ENCODE measurements around the gene KDM6B. TPM values are rescaled to one million over a fixed set of nuclear protein-coding genes. Genes with fewer than 3 reads are reported as not detected.
A peak's percentile ranks its signal among the peaks of the same experiment; 100 is the strongest.

Gene KDM6B
- total and polyA plus RNA-seq, 5 donors from 2014 or later = 0.30 to 255 (median 0.53) TPM

DNA sequence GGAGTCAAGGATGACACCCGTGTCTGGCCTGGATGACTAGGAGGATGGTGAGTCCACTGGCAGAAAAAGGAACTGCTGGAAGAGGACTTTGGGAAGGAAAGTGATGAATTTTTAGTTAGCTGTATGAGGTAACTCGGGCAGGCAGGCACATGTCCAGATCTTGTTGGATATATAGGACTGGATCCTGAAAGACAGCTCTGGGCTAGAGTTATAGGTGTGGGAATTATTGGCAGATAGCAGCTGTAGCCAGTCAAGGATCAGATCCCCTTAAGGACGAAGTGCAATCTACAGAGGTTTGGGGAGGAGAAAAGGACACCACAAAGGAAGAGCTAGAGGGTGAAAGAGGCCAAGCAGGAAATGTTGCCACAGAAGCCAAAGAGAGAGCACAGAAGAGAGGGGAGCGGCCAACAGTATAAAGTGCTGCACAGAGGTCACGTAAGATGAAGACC is 33.9 kb downstream of the KDM6B start:
- Histone ChIP-seq H3K4me1 (ENCODE audit: control insufficient read depth, insufficient read depth, low read length, poor library complexity, severe bottlenecking) (peaks cover 16% of the 10 kb centered on the region), H3K36me3 (ENCODE audit: control insufficient read depth, insufficient read depth, low read length) (no peaks in the 10 kb centered on the region), H3K27ac (ENCODE audit: insufficient read depth, low read length, poor library complexity, severe bottlenecking) (no peak overlapping the region), H3K4me3 (ENCODE audit: low read depth, low read length) (peak overlapping the region; percentile 17), H3K27me3 (ENCODE audit: control insufficient read depth, insufficient read depth, low read length) (no peaks in the 10 kb centered on the region), H3K9me3 (ENCODE audit: control insufficient read depth in 2 of 2, low read length in 2 of 2) (no peaks in the 10 kb centered on the region)
- H3K27me3 Mint-ChIP-seq = no peaks in the 10 kb centered on the region
- DNase-seq (peak in 1 of 3 donors; percentile 44), ATAC-seq (ENCODE audit: low read depth in 2 of 2) (peak; percentile 58 to 71)
- H3K36me3 Mint-ChIP-seq = peaks cover 19% of the 10 kb centered on the region
- peak overlapping the region; percentile 45 to 85 (median 81) for H3K27ac Mint-ChIP-seq
- H3K9me3 Mint-ChIP-seq = no peaks in the 10 kb centered on the region
- H3K4me1 Mint-ChIP-seq = peaks cover 14 to 37% (median 18%) of the 10 kb centered on the region in 4 donors
- peak overlapping the region; percentile 36 to 74 (median 56) for H3K4me3 Mint-ChIP-seq

DNA sequence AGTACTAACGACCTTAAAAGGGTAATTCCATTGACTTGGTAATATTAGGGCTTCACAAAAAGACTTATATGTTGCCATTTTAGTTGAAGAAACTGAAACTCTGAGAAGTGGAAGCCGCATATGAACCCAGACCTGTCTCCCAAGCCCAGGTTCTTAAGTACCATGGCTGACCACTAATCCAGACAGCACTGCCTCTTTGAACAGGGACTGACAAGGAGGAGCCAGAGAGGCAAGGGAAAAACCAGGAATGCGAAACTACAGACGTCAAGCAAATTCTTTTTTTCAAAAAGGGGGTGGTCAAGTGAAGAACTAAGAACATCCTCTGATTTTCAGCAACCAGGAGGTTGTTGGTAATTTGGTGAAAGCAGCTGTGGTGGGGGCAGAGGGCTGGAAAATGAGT is 39.0 kb downstream of the KDM6B start:
- Histone ChIP-seq H3K4me1 (ENCODE audit: control insufficient read depth, insufficient read depth, low read length, poor library complexity, severe bottlenecking) (peaks cover 9% of the 10 kb centered on the region), H3K4me3 (ENCODE audit: low read depth, low read length) (no peak overlapping the region), H3K36me3 (ENCODE audit: control insufficient read depth, insufficient read depth, low read length) (peaks cover 6% of the 10 kb centered on the region), H3K9me3 (ENCODE audit: control insufficient read depth in 2 of 2, low read length in 2 of 2) (no peaks in the 10 kb centered on the region), H3K27me3 (ENCODE audit: control insufficient read depth, insufficient read depth, low read length) (no peaks in the 10 kb centered on the region), H3K27ac (ENCODE audit: insufficient read depth, low read length, poor library complexity, severe bottlenecking) (no peak overlapping the region)
- no peak for DNase-seq
- H3K4me1 Mint-ChIP-seq = peaks cover 18 to 34% (median 27%) of the 10 kb centered on the region in 4 donors
- ATAC-seq (ENCODE audit: low read depth in 2 of 2) = no peak
- no peaks in the 10 kb centered on the region for H3K9me3 Mint-ChIP-seq
- no peaks in the 10 kb centered on the region for H3K27me3 Mint-ChIP-seq
- H3K4me3 Mint-ChIP-seq = no peak overlapping the region
- peak overlapping the region in 1 of 3 donors; percentile 40 for H3K27ac Mint-ChIP-seq
- H3K36me3 Mint-ChIP-seq = peaks cover 7% of the 10 kb centered on the region

DNA sequence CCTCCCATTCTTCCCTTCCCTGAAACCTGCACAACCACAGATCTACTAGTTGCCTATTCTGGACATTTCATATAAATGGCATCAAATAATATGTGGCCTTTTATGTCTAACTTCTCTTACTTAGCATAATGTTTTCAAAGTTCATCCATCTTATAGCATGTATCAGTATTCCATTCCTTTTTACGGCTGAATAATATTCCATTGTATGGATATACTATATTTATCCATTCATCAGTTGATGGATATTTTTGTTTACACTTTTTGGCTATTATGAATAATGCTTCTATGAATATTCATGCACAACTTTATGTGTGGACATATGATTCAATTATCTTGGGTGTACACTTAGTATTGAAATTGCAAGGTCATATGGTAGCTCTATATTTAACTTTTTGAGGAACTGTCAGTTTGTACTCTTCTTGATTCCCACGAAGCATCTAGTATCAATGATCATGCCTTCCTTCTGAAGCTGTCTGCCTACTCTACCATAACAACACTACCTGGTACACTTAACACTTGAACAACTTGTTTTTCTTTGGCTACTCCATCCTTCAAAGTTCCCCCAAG is 41.9 kb downstream of the KDM6B start:
- Histone ChIP-seq H3K27me3 (ENCODE audit: control insufficient read depth, insufficient read depth, low read length) (no peaks in the 10 kb centered on the region), H3K27ac (ENCODE audit: insufficient read depth, low read length, poor library complexity, severe bottlenecking) (no peak overlapping the region), H3K36me3 (ENCODE audit: control insufficient read depth, insufficient read depth, low read length) (peaks cover 20% of the 10 kb centered on the region), H3K9me3 (ENCODE audit: control insufficient read depth in 2 of 2, low read length in 2 of 2) (no peaks in the 10 kb centered on the region), H3K4me3 (ENCODE audit: low read depth, low read length) (no peak overlapping the region), H3K4me1 (ENCODE audit: control insufficient read depth, insufficient read depth, low read length, poor library complexity, severe bottlenecking) (peaks cover 9% of the 10 kb centered on the region)
- Mint-ChIP-seq H3K4me1 (peaks cover 13 to 27% (median 19%) of the 10 kb centered on the region in 4 donors), H3K27me3 (no peaks in the 10 kb centered on the region), H3K36me3 (peaks cover 7% of the 10 kb centered on the region), H3K27ac (peak overlapping the region in 2 of 3 donors; percentile 7 to 53), H3K4me3 (peak overlapping the region in 1 of 4 donors; percentile 86), H3K9me3 (no peaks in the 10 kb centered on the region)
- DNase-seq (no peak), ATAC-seq (ENCODE audit: low read depth in 2 of 2) (no peak)

DNA sequence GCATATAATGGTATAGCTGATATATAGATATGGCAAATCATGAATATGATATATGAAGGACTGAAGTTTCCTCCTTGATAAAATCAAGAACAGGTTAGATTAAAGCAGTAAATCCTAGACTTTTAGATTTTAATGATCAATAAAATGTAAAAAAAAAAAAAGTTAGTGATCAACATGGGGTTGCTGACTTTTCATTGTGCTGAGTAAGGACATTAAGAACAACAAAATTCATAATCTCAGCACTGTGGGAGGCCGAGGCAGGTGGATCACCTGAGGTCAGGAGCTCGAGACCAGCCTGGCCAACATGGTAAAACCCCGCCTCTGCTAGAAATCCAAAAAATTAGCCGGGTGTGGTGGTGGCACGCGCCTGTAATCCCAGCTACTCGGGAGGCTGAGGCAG is 44.2 kb downstream of the KDM6B start:
- peaks cover 11 to 21% (median 15%) of the 10 kb centered on the region in 4 donors for H3K4me1 Mint-ChIP-seq
- H3K36me3 ChIP-seq (ENCODE audit: control insufficient read depth, insufficient read depth, low read length) = peaks cover 20% of the 10 kb centered on the region
- no peaks in the 10 kb centered on the region for H3K9me3 Mint-ChIP-seq
- no peaks in the 10 kb centered on the region for H3K27me3 Mint-ChIP-seq
- no peak for DNase-seq
- H3K9me3 ChIP-seq (ENCODE audit: control insufficient read depth in 2 of 2, low read length in 2 of 2) = no peaks in the 10 kb centered on the region
- no peak overlapping the region for H3K4me3 Mint-ChIP-seq
- peaks cover 33% of the 10 kb centered on the region for H3K4me1 ChIP-seq (ENCODE audit: control insufficient read depth, insufficient read depth, low read length, poor library complexity, severe bottlenecking)
- ATAC-seq (ENCODE audit: low read depth in 2 of 2) = no peak
- H3K27me3 ChIP-seq (ENCODE audit: control insufficient read depth, insufficient read depth, low read length) = no peaks in the 10 kb centered on the region
- H3K27ac ChIP-seq (ENCODE audit: insufficient read depth, low read length, poor library complexity, severe bottlenecking) = no peak overlapping the region
- no peak overlapping the region for H3K27ac Mint-ChIP-seq
- H3K36me3 Mint-ChIP-seq = peaks cover 7% of the 10 kb centered on the region
- no peak overlapping the region for H3K4me3 ChIP-seq (ENCODE audit: low read depth, low read length)

DNA sequence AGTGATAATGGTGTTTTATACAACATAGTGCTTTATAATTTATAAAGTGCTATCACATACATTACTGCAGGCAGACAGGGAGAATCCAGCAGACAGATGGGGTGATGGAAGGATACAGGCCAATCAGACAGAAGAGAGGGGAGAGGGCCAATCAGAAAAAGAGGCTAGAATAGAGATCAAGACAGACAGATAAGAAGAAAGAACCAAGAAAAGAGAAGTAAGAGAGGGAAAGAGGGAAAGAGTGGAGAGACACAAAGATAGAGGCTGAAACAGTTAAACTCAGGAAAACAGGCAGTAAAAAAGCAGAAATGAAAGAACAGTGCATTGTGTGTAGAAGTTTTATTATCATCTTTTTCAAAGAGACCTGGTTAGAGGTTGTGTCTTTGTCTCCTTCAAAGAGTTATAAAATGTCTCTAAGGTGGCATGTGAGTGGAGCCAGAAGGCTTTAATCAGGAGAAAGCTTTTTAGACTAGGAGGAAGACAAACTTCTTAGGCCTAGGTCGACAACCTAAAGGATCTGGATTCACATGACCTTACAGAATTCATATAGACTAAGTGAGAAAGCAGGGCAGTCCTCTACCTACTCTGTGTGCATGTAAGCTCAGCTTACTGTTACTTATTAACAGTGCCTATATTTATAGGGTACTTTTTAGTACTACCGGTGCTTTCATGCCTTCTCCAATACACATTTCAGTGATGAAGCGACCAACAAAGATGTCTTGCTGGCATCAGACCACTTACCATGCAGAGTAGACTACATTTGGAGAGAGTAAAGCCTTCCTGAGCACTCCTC is 46.3 kb downstream of the KDM6B start:
- H3K4me1 Mint-ChIP-seq = peaks cover 11 to 13% (median 12%) of the 10 kb centered on the region in 4 donors
- H3K27ac Mint-ChIP-seq = no peak overlapping the region
- no peak overlapping the region for H3K4me3 Mint-ChIP-seq
- Histone ChIP-seq H3K27ac (ENCODE audit: insufficient read depth, low read length, poor library complexity, severe bottlenecking) (peak overlapping the region; percentile 24), H3K9me3 (ENCODE audit: control insufficient read depth in 2 of 2, low read length in 2 of 2) (no peaks in the 10 kb centered on the region), H3K4me3 (ENCODE audit: low read depth, low read length) (peak overlapping the region; percentile 44), H3K4me1 (ENCODE audit: control insufficient read depth, insufficient read depth, low read length, poor library complexity, severe bottlenecking) (peaks cover 41% of the 10 kb centered on the region), H3K36me3 (ENCODE audit: control insufficient read depth, insufficient read depth, low read length) (peaks cover 18% of the 10 kb centered on the region), H3K27me3 (ENCODE audit: control insufficient read depth, insufficient read depth, low read length) (no peaks in the 10 kb centered on the region)
- peaks cover 4% of the 10 kb centered on the region for H3K36me3 Mint-ChIP-seq
- ATAC-seq (ENCODE audit: low read depth in 2 of 2) = no peak
- no peaks in the 10 kb centered on the region for H3K9me3 Mint-ChIP-seq
- DNase-seq = no peak
- no peaks in the 10 kb centered on the region for H3K27me3 Mint-ChIP-seq

DNA sequence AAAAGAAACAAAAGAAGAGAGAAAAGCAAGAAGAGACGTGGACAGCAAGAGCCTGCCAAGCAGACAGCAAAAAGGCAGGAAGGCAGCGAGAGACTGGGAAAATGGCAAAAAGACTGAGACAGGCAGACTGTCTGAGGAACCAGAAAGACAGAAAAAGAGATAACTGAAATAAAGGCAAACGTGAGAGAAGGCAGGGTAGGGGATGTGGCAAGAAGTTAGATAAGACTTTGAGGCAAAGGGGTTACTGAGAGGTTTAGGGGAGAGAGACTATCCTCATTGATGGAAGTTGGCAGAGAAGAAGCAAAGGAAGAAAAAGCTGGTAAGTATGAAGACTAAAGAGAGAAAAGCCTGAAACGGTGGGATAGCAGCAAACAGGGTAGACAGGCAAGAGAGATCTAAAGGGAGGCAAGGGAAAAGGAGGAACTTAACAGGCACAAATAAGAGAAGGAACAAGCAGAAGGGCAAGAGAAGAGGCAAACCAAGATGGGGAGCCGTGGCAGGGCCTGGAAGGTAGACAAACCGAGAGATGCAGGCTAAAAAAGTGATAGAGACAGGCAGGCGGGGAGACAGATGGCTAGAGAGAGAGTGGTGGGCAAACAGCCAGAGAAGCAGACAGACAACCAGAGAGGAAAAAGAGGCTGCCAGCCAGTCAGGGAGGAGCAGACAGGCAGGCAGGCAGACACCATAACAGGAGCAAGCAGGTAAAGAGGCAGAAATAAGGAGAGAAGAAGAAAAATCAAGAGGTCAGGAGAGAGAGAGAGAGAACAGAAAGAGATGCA is 47.4 kb downstream of the KDM6B start:
- Histone ChIP-seq H3K4me3 (ENCODE audit: low read depth, low read length) (peak overlapping the region; percentile 64), H3K27ac (ENCODE audit: insufficient read depth, low read length, poor library complexity, severe bottlenecking) (peak overlapping the region; percentile 67), H3K9me3 (ENCODE audit: control insufficient read depth in 2 of 2, low read length in 2 of 2) (no peaks in the 10 kb centered on the region), H3K27me3 (ENCODE audit: control insufficient read depth, insufficient read depth, low read length) (no peaks in the 10 kb centered on the region), H3K4me1 (ENCODE audit: control insufficient read depth, insufficient read depth, low read length, poor library complexity, severe bottlenecking) (peaks cover 51% of the 10 kb centered on the region), H3K36me3 (ENCODE audit: control insufficient read depth, insufficient read depth, low read length) (peaks cover 14% of the 10 kb centered on the region)
- DNase-seq (no peak), ATAC-seq (ENCODE audit: low read depth in 2 of 2) (no peak)
- peaks cover 4% of the 10 kb centered on the region for H3K36me3 Mint-ChIP-seq
- H3K27ac Mint-ChIP-seq = no peak overlapping the region
- no peaks in the 10 kb centered on the region for H3K9me3 Mint-ChIP-seq
- H3K4me3 Mint-ChIP-seq = no peak overlapping the region
- peaks cover 6% of the 10 kb centered on the region for H3K27me3 Mint-ChIP-seq
- H3K4me1 Mint-ChIP-seq = peaks cover 4 to 11% (median 8%) of the 10 kb centered on the region in 4 donors

GRCh38 chr17:7882068-7882467 is 48.1 kb downstream of the KDM6B start:
- Histone ChIP-seq H3K4me3 (ENCODE audit: low read depth, low read length) (peak overlapping the region; percentile 64), H3K27me3 (ENCODE audit: control insufficient read depth, insufficient read depth, low read length) (no peaks in the 10 kb centered on the region), H3K9me3 (ENCODE audit: control insufficient read depth in 2 of 2, low read length in 2 of 2) (no peaks in the 10 kb centered on the region), H3K36me3 (ENCODE audit: control insufficient read depth, insufficient read depth, low read length) (peaks cover 14% of the 10 kb centered on the region), H3K4me1 (ENCODE audit: control insufficient read depth, insufficient read depth, low read length, poor library complexity, severe bottlenecking) (peaks cover 57% of the 10 kb centered on the region), H3K27ac (ENCODE audit: insufficient read depth, low read length, poor library complexity, severe bottlenecking) (peak overlapping the region; percentile 67)
- peaks cover 7% of the 10 kb centered on the region for H3K27me3 Mint-ChIP-seq
- no peaks in the 10 kb centered on the region for H3K9me3 Mint-ChIP-seq
- peaks cover 0 to 11% (median 7%) of the 10 kb centered on the region in 4 donors for H3K4me1 Mint-ChIP-seq
- no peak overlapping the region for H3K27ac Mint-ChIP-seq
- ATAC-seq (ENCODE audit: low read depth in 2 of 2) = no peak
- no peak for DNase-seq
- H3K36me3 Mint-ChIP-seq = peaks cover 7% of the 10 kb centered on the region
- no peak overlapping the region for H3K4me3 Mint-ChIP-seq

Data from CD4-positive, CD25-positive, alpha-beta regulatory T cell (primary cell).